Peyer's patch (tissue), 4 donors: ENCODE data around the gene PIEZO1.

Source experiments
- CTCF ChIP-seq, 6 experiments: fragments of 450-650 bp in 4 of 6; fragments of 200-600 bp in 2 of 6; sonication (generic) in 1 of 6; IDR thresholded peaks; one replicate each; pipeline ENCODE4 v1.5.1; 2017 to 2019; ENCODE audit warnings: antibody characterized with exemption in 6 of 6, mild to moderate bottlenecking in 3 of 6, moderate library complexity in 1 of 6
- POLR2A ChIP-seq, 2 donors: fragments of 450-650 bp; IDR thresholded peaks; one replicate each; pipeline ENCODE4 v1.5.1; 2017; ENCODE audit warnings: antibody characterized with exemption in 2 of 2, mild to moderate bottlenecking in 2 of 2, moderate library complexity in 2 of 2

GRCh38 chr16:88734361-88734728, 50.7 kb downstream of the PIEZO1 start:
- TF ChIP-seq CTCF (IDR thresholded peaks at IDR 0.05): no peak
- TF ChIP-seq POLR2A (IDR thresholded peaks at IDR 0.05): no peak
